GM23338 (cell line): ENCODE results near the gene TENM4. TPM values are rescaled to one million over a fixed set of nuclear protein-coding genes. Genes with fewer than 3 reads are reported as not detected.

Experiments used
- ATAC-seq: fragments of 200-7000 bp; cut with Tn5 transposase; 3 replicates; pipeline ENCODE4 v1.9.1; 2020
- DNase-seq: peaks from one replicate; pipeline ENCODE4 v3.0.0-alpha.2; 2015; ENCODE audit warnings: low spot score
- H2AFZ ChIP-seq: fragments of 200-600 bp; sonication (generic); 2 replicates; pipeline ENCODE4 v1.8.0; 2016; ENCODE audit warnings: antibody characterized with exemption, mild to moderate bottlenecking, moderate library complexity
- H3F3A ChIP-seq: fragments of 200-600 bp; sonication (generic); replicated peaks from 2 replicates; pipeline ENCODE4 v1.8.0; 2017; ENCODE audit warnings: antibody characterized with exemption, mixed run types, low read depth
- H3K27ac ChIP-seq: fragments of 200-600 bp; sonication (generic); 2 replicates; pipeline ENCODE4 v1.6.1; 2016; ENCODE audit warnings: low read depth
- H3K27me3 ChIP-seq: fragments of 200-600 bp; sonication (generic); 2 replicates; pipeline ENCODE4 v1.8.0; 2016; ENCODE audit warnings: mild to moderate bottlenecking, mixed run types, moderate library complexity; ENCODE audit not compliant: insufficient read depth
- H3K36me3 ChIP-seq: fragments of 200-600 bp; sonication (generic); 2 replicates; pipeline ENCODE4 v1.8.0; 2016; ENCODE audit warnings: mild to moderate bottlenecking; ENCODE audit not compliant: insufficient read depth
- H3K4me1 ChIP-seq: fragments of 200-600 bp; sonication (generic); 2 replicates; pipeline ENCODE4 v1.8.0; 2016; ENCODE audit warnings: mild to moderate bottlenecking, moderate library complexity; ENCODE audit not compliant: insufficient read depth
- H3K4me2 ChIP-seq: fragments of 200-600 bp; sonication (generic); 2 replicates; pipeline ENCODE4 v1.7.1; 2017; ENCODE audit warnings: mixed run types
- H3K4me3 ChIP-seq: fragments of 200-600 bp; sonication (generic); 2 replicates; pipeline ENCODE4 v1.6.1; 2016; ENCODE audit warnings: mixed run types
- H3K79me2 ChIP-seq: fragments of 200-600 bp; sonication (generic); replicated peaks from 2 replicates; pipeline ENCODE4 v1.8.0; 2017; ENCODE audit warnings: mild to moderate bottlenecking; ENCODE audit not compliant: insufficient read depth
- H3K9me2 ChIP-seq: fragments of 200-600 bp; sonication (generic); 2 replicates; pipeline ENCODE4 v1.8.0; 2017; ENCODE audit not compliant: insufficient read depth
- H4K20me1 ChIP-seq: fragments of 200-600 bp; sonication (generic); replicated peaks from 2 replicates; pipeline ENCODE4 v1.8.0; 2017; ENCODE audit warnings: mild to moderate bottlenecking; ENCODE audit not compliant: insufficient read depth
- H3K27ac Mint-ChIP-seq: 2 replicates; pipeline ENCODE4 v1.8.0; 2020; ENCODE audit warnings: inconsistent platforms, mild to moderate bottlenecking, moderate library complexity, mixed read lengths
- H3K27me3 Mint-ChIP-seq: 3 replicates; pipeline ENCODE4 v1.8.0; 2022; ENCODE audit warnings: low read depth, mild to moderate bottlenecking, moderate library complexity, mixed read lengths, inconsistent platforms; ENCODE audit not compliant: insufficient read depth, poor library complexity
- H3K36me3 Mint-ChIP-seq: 3 replicates; pipeline ENCODE4 v1.8.0; 2021; ENCODE audit warnings: low read depth, mild to moderate bottlenecking, inconsistent platforms, moderate library complexity, mixed read lengths
- H3K4me1 Mint-ChIP-seq: 3 replicates; pipeline ENCODE4 v1.8.0; 2020; ENCODE audit warnings: mild to moderate bottlenecking, inconsistent platforms, mixed read lengths
- H3K4me3 Mint-ChIP-seq: 3 replicates; pipeline ENCODE4 v1.8.0; 2021; ENCODE audit warnings: moderate library complexity, mild to moderate bottlenecking, inconsistent platforms, mixed read lengths
- H3K9me3 Mint-ChIP-seq: 3 replicates; pipeline ENCODE4 v1.8.0; 2020; ENCODE audit warnings: moderate library complexity, mild to moderate bottlenecking, inconsistent platforms, mixed read lengths
- CTCF ChIP-seq, 2 experiments: fragments of 200-600 bp in 1 of 2; sonication (generic) in 1 of 2; conservative IDR thresholded peaks; 2 replicates each; pipeline versions ENCODE4 v1.5.1 to v1.6.1; 2016 to 2017; ENCODE audit warnings: antibody characterized with exemption in 2 of 2, low read depth in 2 of 2, mild to moderate bottlenecking in 2 of 2, moderate library complexity in 1 of 2
- EZH2phosphoT487 ChIP-seq: fragments of 200-600 bp; sonication (generic); IDR thresholded peaks from one replicate; pipeline ENCODE4 v1.8.1; 2018; ENCODE audit warnings: antibody characterized with exemption; ENCODE audit not compliant: unreplicated experiment
- JUNB ChIP-seq: IDR thresholded peaks from one replicate; pipeline ENCODE4 v1.6.1; 2016; ENCODE audit warnings: antibody characterized with exemption; ENCODE audit not compliant: unreplicated experiment
- NANOG ChIP-seq: IDR thresholded peaks from 2 replicates; pipeline ENCODE4 v1.6.1; 2016; ENCODE audit warnings: antibody characterized with exemption, borderline replicate concordance
- STAT1 ChIP-seq: IDR thresholded peaks from one replicate; pipeline ENCODE4 v1.6.1; 2016; ENCODE audit warnings: antibody characterized with exemption; ENCODE audit not compliant: unreplicated experiment
- ZNF114 ChIP-seq: fragments of 250-450 bp; sonication (Bioruptor Pico); IDR thresholded peaks from 2 replicates; pipeline ENCODE4 v1.5.0; 2020; ENCODE audit warnings: mild to moderate bottlenecking, moderate library complexity
- ZNF462 ChIP-seq: fragments of 250-450 bp; sonication (Bioruptor Pico); IDR thresholded peaks from 2 replicates; pipeline ENCODE4 v1.5.0; 2020; ENCODE audit warnings: mild to moderate bottlenecking, moderate library complexity
- polyA plus RNA-seq: library from polyadenylated mRNA; unstranded; fragments of >200 nt; fragmentation: Nextera tagmentation; extraction: Ambion mirVana; gene quantifications from 2 replicates; pipeline ENCODE4 v1.2.1, GENCODE V29; 2016
- total RNA-seq: library from RNA; depleted of rRNA; stranded (reverse); fragments of >200 nt; shearing (Covaris generic); gene quantifications from 2 replicates; pipeline ENCODE4 v1.2.3, GENCODE V29; 2014

Gene TENM4
- total and polyA plus RNA-seq, 2 experiments from 2014 or later = 7.3 TPM

- no peak for TF ChIP-seq ZNF462
- no peak for TF ChIP-seq STAT1
- no peak for TF ChIP-seq NANOG
- TF ChIP-seq EZH2phosphoT487 = no peak
- no peak for TF ChIP-seq ZNF114 (CRISPR knock-in tag)
These were observed 675.9 kb downstream of the TENM4 start (continued) for GRCh38 chr11:78764946-78765345.

GRCh38 chr11:78763664-78764063, 677.2 kb downstream of the TENM4 start:
- no peaks in the 10 kb centered on the region for H3K4me1 Mint-ChIP-seq
- no peak overlapping the region for H3K27ac Mint-ChIP-seq
- no peaks in the 10 kb centered on the region for H3K9me2 ChIP-seq
- H3K36me3 Mint-ChIP-seq = no peaks in the 10 kb centered on the region
- H3K27me3 Mint-ChIP-seq = peaks cover 3% of the 10 kb centered on the region
- no peaks in the 10 kb centered on the region for H3K9me3 Mint-ChIP-seq
- H2AFZ ChIP-seq = no peak overlapping the region
- no peak overlapping the region for H3K4me3 Mint-ChIP-seq
- no peak overlapping the region for H3K4me3 ChIP-seq
- ATAC-seq (no peak), DNase-seq (no peak)
- TF ChIP-seq CTCF (conservative IDR thresholded peaks at IDR 0.05; ENCODE audit: low read depth in 2 of 2) = peak in 1 of 2 experiments; percentile 29; a peak in 2 of 4 replicates
- no peak for TF ChIP-seq JUNB
- no peaks in the 10 kb centered on the region for H3F3A ChIP-seq
- no peaks in the 10 kb centered on the region for H4K20me1 ChIP-seq
- H3K27me3 ChIP-seq = no peaks in the 10 kb centered on the region
- no peaks in the 10 kb centered on the region for H3K79me2 ChIP-seq
- no peaks in the 10 kb centered on the region for H3K4me1 ChIP-seq
- no peaks in the 10 kb centered on the region for H3K36me3 ChIP-seq
- no peak overlapping the region for H3K27ac ChIP-seq
- H3K4me2 ChIP-seq = no peak overlapping the region
